ENCODE data around the gene CPN1.

- TF ChIP-seq EZH2phosphoT487 (IDR thresholded peaks at IDR 0.05; ENCODE audit: borderline replicate concordance) = no peak
- TF ChIP-seq, protein P1, sequence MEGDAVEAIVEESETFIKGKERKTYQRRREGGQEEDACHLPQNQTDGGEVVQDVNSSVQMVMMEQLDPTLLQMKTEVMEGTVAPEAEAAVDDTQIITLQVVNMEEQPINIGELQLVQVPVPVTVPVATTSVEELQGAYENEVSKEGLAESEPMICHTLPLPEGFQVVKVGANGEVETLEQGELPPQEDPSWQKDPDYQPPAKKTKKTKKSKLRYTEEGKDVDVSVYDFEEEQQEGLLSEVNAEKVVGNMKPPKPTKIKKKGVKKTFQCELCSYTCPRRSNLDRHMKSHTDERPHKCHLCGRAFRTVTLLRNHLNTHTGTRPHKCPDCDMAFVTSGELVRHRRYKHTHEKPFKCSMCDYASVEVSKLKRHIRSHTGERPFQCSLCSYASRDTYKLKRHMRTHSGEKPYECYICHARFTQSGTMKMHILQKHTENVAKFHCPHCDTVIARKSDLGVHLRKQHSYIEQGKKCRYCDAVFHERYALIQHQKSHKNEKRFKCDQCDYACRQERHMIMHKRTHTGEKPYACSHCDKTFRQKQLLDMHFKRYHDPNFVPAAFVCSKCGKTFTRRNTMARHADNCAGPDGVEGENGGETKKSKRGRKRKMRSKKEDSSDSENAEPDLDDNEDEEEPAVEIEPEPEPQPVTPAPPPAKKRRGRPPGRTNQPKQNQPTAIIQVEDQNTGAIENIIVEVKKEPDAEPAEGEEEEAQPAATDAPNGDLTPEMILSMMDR (conservative IDR thresholded peaks at IDR 0.05; ENCODE audit: low read length) = no peak
These were observed 16.5 kb downstream of the CPN1 start for GRCh38 chr10:100065084-100065660.
